GM06990 (cell line): ENCODE data around the gene TMEM116.
A peak's percentile ranks its signal among the peaks of the same experiment; 100 is the strongest.
"Not testable (repeated sequence)": the region's sequence is repeated elsewhere in the genome, so short reads cannot be mapped to it uniquely, and the experiment has no call there.

ENCODE experiments used
- DNase-seq: peaks from one replicate; pipeline ENCODE4 v3.0.0-alpha.2; 2011; ENCODE audit not compliant: insufficient read length; ENCODE audit errors: extremely low read depth
- H3K27me3 ChIP-seq: replicated peaks from 2 replicates; pipeline ENCODE4 v1.6.0; 2011; ENCODE audit warnings: low read length; ENCODE audit not compliant: control insufficient read depth, insufficient read depth
- H3K36me3 ChIP-seq: 2 replicates; pipeline ENCODE4 v1.5.1; 2011; ENCODE audit warnings: low read length; ENCODE audit not compliant: control insufficient read depth, insufficient read depth
- H3K4me3 ChIP-seq: replicated peaks from 2 replicates; pipeline ENCODE4 v1.5.1; 2011; ENCODE audit warnings: low read depth, mild to moderate bottlenecking, control low read depth, low read length
- CTCF ChIP-seq: IDR thresholded peaks from 2 replicates; pipeline ENCODE4 v1.5.1; 2011; ENCODE audit warnings: low read length, control low read depth, mild to moderate bottlenecking, inconsistent platforms; ENCODE audit not compliant: insufficient read depth, poor library complexity, severe bottlenecking

Gene TMEM116

GRCh38 chr12:112013601-112014402, 837 bp upstream of the TMEM116 start:
- peak overlapping the region; percentile 82 for H3K4me3 ChIP-seq
- peak; percentile 66 for DNase-seq
- H3K36me3 ChIP-seq, result peaks cover 7% of the 10 kb centered on the region
- H3K27me3 ChIP-seq, result no peaks in the 10 kb centered on the region
- no peak for TF ChIP-seq CTCF

DNA sequence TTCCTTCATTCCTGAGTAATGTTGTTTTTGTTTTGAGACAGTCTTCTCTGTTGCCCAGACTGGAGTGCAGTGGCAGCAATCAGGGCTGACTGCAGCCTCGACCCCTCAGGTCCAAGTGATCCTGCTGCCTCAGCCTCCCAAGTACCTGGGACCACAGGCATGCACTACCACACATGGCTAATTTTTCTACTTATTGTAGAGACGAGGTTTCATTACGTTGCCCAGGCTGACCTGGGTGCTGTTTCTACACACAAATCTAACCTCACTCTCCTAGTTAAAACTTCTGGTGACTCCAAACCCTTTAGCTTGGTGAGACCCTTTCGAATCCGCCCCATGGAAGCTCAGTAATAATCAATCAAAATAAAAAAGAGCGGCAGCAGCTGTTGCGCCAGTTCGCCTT, 1.3 kb downstream of the TMEM116 start:
- TF ChIP-seq CTCF, result no peak
- Histone ChIP-seq H3K36me3 (peaks cover 6% of the 10 kb centered on the region), H3K4me3 (peak overlapping the region; percentile 91), H3K27me3 (no peaks in the 10 kb centered on the region)
- no peak for DNase-seq

- H3K27me3 ChIP-seq, result no peaks in the 10 kb centered on the region
- no peak for TF ChIP-seq CTCF
- no peak for DNase-seq
- peaks cover 2% of the 10 kb centered on the region for H3K36me3 ChIP-seq
- H3K4me3 ChIP-seq, result no peak overlapping the region
These were observed 2.3 kb downstream of the TMEM116 start for GRCh38 chr12:112010415-112011344.

GRCh38 chr12:112009596-112009995, 3.4 kb downstream of the TMEM116 start:
- not testable (repeated sequence) for H3K4me3 ChIP-seq, DNase-seq, H3K36me3 ChIP-seq, H3K27me3 ChIP-seq

GRCh38 chr12:112008918-112009317, 4.0 kb downstream of the TMEM116 start:
- no peaks in the 10 kb centered on the region for H3K27me3 ChIP-seq
- TF ChIP-seq CTCF, result no peak
- H3K4me3 ChIP-seq, result no peak overlapping the region
- DNase-seq, result no peak
- no peaks in the 10 kb centered on the region for H3K36me3 ChIP-seq

DNA sequence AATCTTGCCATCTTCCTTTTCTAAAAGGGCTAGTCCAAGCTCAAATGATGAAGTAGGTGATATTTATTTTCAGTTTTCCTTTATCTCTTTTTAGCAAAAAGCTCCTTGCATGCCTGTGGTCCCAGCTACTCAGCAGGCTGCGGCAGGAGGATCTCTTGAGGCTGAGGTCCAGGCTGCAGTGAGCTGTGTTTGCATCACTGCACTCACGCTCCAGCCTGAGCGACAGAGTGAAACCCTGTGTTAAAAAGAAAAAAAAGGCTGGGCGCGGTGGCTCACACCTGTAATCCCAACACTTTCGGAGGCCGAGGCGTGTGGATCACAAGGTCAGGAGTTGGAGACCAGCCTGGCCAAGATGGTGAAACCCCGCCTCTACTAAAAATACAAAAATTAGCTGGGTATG, 5.0 kb downstream of the TMEM116 start:
- DNase-seq, result no peak
- Histone ChIP-seq H3K27me3 (no peaks in the 10 kb centered on the region), H3K36me3 (no peaks in the 10 kb centered on the region), H3K4me3 (no peak overlapping the region)
- TF ChIP-seq CTCF, result no peak
